Rectal smooth muscle tissue (tissue), 1 donor: ENCODE measurements around the gene PSMA7.

Experiments
- H3K27ac ChIP-seq: one replicate; pipeline ENCODE4 v1.7.0; 2013; ENCODE audit warnings: low read depth, low read length, inconsistent platforms
- H3K27me3 ChIP-seq: one replicate; pipeline ENCODE4 v1.7.0; 2013; ENCODE audit warnings: low read length; ENCODE audit not compliant: control insufficient read depth, insufficient read depth
- H3K36me3 ChIP-seq: one replicate; pipeline ENCODE4 v1.7.0; 2013; ENCODE audit warnings: low read length; ENCODE audit not compliant: control insufficient read depth, insufficient read depth
- H3K4me1 ChIP-seq: one replicate; pipeline ENCODE4 v1.7.0; 2013; ENCODE audit warnings: low read length; ENCODE audit not compliant: control insufficient read depth, insufficient read depth
- H3K4me3 ChIP-seq: one replicate; pipeline ENCODE4 v1.7.0; 2013; ENCODE audit warnings: low read length
- H3K9ac ChIP-seq: one replicate; pipeline ENCODE4 v1.7.0; 2013; ENCODE audit warnings: low read length

Gene PSMA7

GRCh38 chr20:62123450-62124118 is 19.6 kb downstream of the PSMA7 start:
- Histone ChIP-seq H3K9ac (no peak overlapping the region), H3K36me3 (peaks cover 20% of the 10 kb centered on the region), H3K4me3 (peak overlapping the region; percentile 79), H3K27me3 (no peaks in the 10 kb centered on the region), H3K4me1 (no peaks in the 10 kb centered on the region), H3K27ac (peak overlapping the region; percentile 76)

- H3K4me3 ChIP-seq: peak overlapping the region; percentile 79
- H3K36me3 ChIP-seq: peaks cover 14% of the 10 kb centered on the region
- peak overlapping the region; percentile 10 for H3K9ac ChIP-seq
- no peaks in the 10 kb centered on the region for H3K4me1 ChIP-seq
- H3K27ac ChIP-seq: peak overlapping the region; percentile 76
- no peaks in the 10 kb centered on the region for H3K27me3 ChIP-seq
These were observed 20.3 kb downstream of the PSMA7 start for GRCh38 chr20:62122654-62123449.

DNA sequence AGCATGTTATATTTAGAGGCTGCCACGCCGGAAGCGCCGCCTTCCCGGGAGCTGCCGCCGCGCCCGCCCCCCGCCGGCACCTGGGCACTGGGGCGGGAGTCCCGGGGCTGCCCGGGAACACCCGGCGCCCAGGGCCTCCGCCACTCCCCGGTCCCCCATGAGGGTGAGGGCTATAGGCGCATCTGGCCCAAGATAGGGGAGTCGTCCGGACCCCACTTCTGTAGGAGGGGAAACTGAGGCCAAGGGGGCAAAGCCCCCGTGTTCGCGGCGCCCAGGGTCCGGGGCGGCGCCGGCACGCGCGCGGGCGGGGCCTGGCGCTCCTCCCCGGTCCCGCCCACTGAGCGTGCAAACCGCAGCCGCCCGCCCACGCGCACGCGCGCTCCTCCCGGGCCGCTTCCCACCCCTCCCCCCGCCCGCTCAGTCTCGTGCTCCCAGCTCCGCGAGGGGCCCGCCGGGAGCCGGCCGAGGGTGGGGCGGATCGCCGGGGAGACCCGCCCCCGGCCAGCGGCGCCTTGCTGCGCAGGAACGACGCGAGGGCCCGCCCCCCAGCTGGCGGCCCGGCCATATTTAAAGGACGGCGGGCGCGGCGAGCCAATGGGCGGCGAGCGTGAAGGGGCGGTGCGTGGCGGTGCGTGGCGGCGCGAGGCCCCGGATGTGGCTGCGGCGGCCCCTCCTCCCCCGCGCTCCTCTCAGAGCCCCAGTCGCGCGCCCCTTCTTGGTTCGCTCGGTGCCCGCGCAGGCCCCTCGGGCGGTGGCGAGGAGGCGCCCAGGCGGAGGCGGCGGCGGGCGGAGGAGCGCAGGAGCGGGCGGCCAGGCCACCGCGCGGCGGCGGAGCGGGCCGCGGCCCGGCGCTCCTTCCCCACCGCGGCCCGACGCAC is 21.2 kb downstream of the PSMA7 start, which contains the start of gene LSM14B:
TSS of gene LSM14B (plus strand) at position 700 of the 878 bp plus-strand sequence. CDS start 192 bp downstream, outside the sequence.
- Histone ChIP-seq H3K9ac (peak within 1 kb of the TSS; percentile 10), H3K36me3 (peaks cover 5% of the 10 kb centered on the region), H3K4me1 (no peaks in the 10 kb centered on the region), H3K27me3 (no peaks in the 10 kb centered on the region), H3K27ac (peak within 1 kb of the TSS; percentile 90), H3K4me3 (peak within 1 kb of the TSS; percentile 79)

- Histone ChIP-seq H3K4me3 (peak overlapping the region; percentile 66), H3K9ac (no peak overlapping the region), H3K27me3 (no peaks in the 10 kb centered on the region), H3K4me1 (no peaks in the 10 kb centered on the region), H3K27ac (peak overlapping the region; percentile 90), H3K36me3 (peaks cover 4% of the 10 kb centered on the region)
These were observed 22.0 kb downstream of the PSMA7 start for GRCh38 chr20:62120990-62121775.

DNA sequence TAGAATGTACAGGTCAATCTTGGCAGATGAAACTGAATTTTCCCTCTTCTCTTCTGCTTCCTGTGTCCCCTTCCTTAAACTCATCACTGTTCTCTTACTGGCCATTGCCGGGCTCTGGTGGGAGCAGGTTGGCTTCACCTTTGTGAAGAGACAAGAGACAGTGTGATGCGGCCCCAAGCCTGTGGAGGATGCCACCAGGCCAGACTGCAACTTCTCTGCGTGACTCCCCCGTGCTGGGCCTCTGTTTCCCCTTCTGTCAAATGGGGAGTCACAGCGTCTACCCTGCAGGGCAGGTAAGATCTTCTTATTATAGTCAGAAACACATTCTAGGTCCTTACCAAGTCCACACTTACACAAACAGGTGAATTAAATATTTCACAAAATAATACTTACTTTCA is 22.8 kb downstream of the PSMA7 start:
- Histone ChIP-seq H3K4me1 (no peaks in the 10 kb centered on the region), H3K4me3 (no peak overlapping the region), H3K36me3 (peaks cover 4% of the 10 kb centered on the region), H3K27me3 (no peaks in the 10 kb centered on the region), H3K27ac (no peak overlapping the region), H3K9ac (no peak overlapping the region)

GRCh38 chr20:62119591-62120364 is 23.4 kb downstream of the PSMA7 start:
- Histone ChIP-seq H3K36me3 (no peaks in the 10 kb centered on the region), H3K4me1 (no peaks in the 10 kb centered on the region), H3K27me3 (no peaks in the 10 kb centered on the region), H3K9ac (no peak overlapping the region), H3K27ac (no peak overlapping the region), H3K4me3 (no peak overlapping the region)

GRCh38 chr20:62119115-62119514 is 24.1 kb downstream of the PSMA7 start:
- no peaks in the 10 kb centered on the region for H3K36me3 ChIP-seq
- H3K4me1 ChIP-seq: no peaks in the 10 kb centered on the region
- H3K27ac ChIP-seq: no peak overlapping the region
- no peak overlapping the region for H3K4me3 ChIP-seq
- no peak overlapping the region for H3K9ac ChIP-seq
- no peaks in the 10 kb centered on the region for H3K27me3 ChIP-seq

GRCh38 chr20:62118113-62119043 is 24.8 kb downstream of the PSMA7 start:
- Histone ChIP-seq H3K27ac (no peak overlapping the region), H3K4me1 (no peaks in the 10 kb centered on the region), H3K9ac (no peak overlapping the region), H3K36me3 (no peaks in the 10 kb centered on the region), H3K27me3 (no peaks in the 10 kb centered on the region), H3K4me3 (no peak overlapping the region)

DNA sequence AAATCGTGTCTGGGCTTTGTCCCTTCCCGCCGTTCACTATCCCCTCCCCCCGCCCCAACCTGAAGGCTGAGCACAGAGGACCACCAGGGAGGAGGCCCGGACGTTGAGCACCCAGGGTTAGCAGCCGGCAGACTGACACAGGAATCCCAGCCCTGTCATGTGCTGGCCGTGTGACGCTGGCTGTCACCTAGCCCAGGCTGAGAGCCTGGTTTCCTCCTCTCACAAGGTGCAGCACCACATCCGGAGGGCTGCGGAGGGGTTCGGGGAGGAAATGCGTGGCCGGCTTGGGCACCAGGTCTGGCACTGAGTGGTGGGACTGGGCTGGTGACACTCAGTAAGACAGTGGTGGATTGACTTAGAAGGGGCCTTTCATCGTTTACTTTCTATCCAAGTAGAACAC is 25.5 kb downstream of the PSMA7 start:
- no peaks in the 10 kb centered on the region for H3K4me1 ChIP-seq
- no peak overlapping the region for H3K9ac ChIP-seq
- H3K27me3 ChIP-seq: no peaks in the 10 kb centered on the region
- no peak overlapping the region for H3K4me3 ChIP-seq
- no peak overlapping the region for H3K27ac ChIP-seq
- H3K36me3 ChIP-seq: no peaks in the 10 kb centered on the region

DNA sequence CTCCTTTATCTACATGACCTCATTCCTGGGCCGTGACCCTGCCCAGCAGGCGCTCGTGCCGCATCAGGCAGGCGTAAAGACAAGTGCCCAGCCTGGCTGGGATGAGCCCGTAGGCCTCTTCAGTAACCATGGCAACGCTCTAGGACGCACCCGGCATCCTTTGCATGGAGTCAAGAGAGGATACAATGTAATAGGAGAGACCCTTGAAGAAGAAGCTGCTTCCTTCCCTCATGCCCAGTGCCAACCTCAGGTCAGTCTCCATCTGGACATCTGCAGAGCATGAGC is 25.9 kb downstream of the PSMA7 start:
- H3K4me3 ChIP-seq: no peak overlapping the region
- no peaks in the 10 kb centered on the region for H3K4me1 ChIP-seq
- no peaks in the 10 kb centered on the region for H3K27me3 ChIP-seq
- no peak overlapping the region for H3K27ac ChIP-seq
- H3K36me3 ChIP-seq: no peaks in the 10 kb centered on the region
- no peak overlapping the region for H3K9ac ChIP-seq
